Measurements from ENCODE around the gene PSMB3. TPM values are rescaled to one million over a fixed set of nuclear protein-coding genes. Genes with fewer than 3 reads are reported as not detected.

Gene PSMB3
- 366 and 441 TPM in 2 replicates for total RNA-seq (2014; rRNA removed)
- Bru-seq, nascent RNA: percentile 72 among the genes with signal in this experiment
- BruChase-seq, experiment 1, labeled RNA remaining after a 6-hour chase: percentile 86 among the genes with signal in this experiment
- percentile 73 among the genes with signal in this experiment for BruChase-seq, experiment 2, labeled RNA remaining after a 2-hour chase
- long read RNA-seq, transcript PSMB3-211 (6 exons, 773 nt): major isoform, 51 of 57 reads
- long read RNA-seq, partial matches to known transcripts: 6 of 57 reads
- long read RNA-seq, other reads (novel, unspliced or antisense): 0 of 57 reads

DNA sequence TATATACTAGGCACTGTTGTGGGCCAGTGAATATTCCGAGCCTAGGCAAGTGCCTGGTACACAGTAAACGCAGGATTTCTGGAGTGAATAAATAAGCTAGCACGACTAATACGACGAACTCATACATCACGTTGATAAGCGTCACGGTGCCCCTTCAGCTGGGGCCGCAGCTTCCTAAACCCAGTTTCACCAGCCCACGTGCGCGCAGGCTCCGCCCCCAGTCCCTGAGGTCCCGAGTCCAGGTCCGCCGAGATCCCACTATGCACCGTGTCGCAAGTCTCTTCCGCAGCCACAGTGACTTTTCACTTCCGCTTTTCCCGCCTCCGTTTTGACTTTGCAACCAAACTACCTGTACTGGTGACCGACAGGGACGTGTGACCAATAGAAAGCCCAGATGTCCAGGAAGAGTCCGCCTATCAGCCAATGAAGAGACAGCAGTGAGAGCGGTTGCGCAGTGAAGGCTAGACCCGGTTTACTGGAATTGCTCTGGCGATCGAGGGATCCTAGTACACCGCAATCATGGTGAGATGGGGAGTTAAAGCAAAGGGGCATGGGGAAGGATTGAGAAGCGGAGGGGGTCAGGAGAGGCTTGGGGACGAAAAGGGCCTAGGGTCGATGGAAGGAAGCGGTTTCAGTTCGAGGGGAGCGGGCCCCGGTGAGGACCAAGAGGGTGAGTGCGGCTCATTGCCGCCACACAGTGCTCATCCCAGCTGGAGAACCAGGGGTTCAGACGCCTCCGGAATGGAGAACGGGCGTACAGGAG is at the start of gene PSMB3:
TSS of gene PSMB3 (plus strand) at position 434 of the 763 bp plus-strand sequence. CDS start at position 520, 86 bp downstream.
- peak within 1 kb of the TSS; percentile 96 for H3K9ac ChIP-seq (ENCODE audit: low read length)
- peak; percentile 98 for DNase-seq
- peak within 1 kb of the TSS; percentile 64 for H3K27ac ChIP-seq (ENCODE audit: low read length)
- TF ChIP-seq EZH2phosphoT487 (IDR thresholded peaks at IDR 0.05; ENCODE audit: borderline replicate concordance, low read length) (no peak), EZH2 (IDR thresholded peaks at IDR 0.05; ENCODE audit: low read length, unreplicated experiment) (no peak)
- TF ChIP-seq, protein P1, sequence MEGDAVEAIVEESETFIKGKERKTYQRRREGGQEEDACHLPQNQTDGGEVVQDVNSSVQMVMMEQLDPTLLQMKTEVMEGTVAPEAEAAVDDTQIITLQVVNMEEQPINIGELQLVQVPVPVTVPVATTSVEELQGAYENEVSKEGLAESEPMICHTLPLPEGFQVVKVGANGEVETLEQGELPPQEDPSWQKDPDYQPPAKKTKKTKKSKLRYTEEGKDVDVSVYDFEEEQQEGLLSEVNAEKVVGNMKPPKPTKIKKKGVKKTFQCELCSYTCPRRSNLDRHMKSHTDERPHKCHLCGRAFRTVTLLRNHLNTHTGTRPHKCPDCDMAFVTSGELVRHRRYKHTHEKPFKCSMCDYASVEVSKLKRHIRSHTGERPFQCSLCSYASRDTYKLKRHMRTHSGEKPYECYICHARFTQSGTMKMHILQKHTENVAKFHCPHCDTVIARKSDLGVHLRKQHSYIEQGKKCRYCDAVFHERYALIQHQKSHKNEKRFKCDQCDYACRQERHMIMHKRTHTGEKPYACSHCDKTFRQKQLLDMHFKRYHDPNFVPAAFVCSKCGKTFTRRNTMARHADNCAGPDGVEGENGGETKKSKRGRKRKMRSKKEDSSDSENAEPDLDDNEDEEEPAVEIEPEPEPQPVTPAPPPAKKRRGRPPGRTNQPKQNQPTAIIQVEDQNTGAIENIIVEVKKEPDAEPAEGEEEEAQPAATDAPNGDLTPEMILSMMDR (conservative IDR thresholded peaks at IDR 0.05; ENCODE audit: low read depth, low read length): no peak
- ChIA-PET CTCF (no interaction called here), POLR2A (ENCODE audit: unreplicated experiment) (interaction anchor here (0.6 kb wide), 1 partner anchor 265 kb away, joined by 3 read pairs; no protein-coding TSS in a partner anchor)
- H3K4me3 ChIP-seq (ENCODE audit: low read length): peak within 1 kb of the TSS; percentile 94
- no peaks in the 10 kb centered on the region for H3K27me3 ChIP-seq (ENCODE audit: low read length)
- H2AFZ ChIP-seq (ENCODE audit: low read length): peak within 1 kb of the TSS; percentile 84
- no peaks in the 10 kb centered on the region for H3F3A ChIP-seq (ENCODE audit: low read length, unreplicated experiment)
- H3K4me2 ChIP-seq (ENCODE audit: low read length): peak within 1 kb of the TSS; percentile 88
- H3K4me1 ChIP-seq (ENCODE audit: insufficient read depth, low read length): peaks cover 16% of the 10 kb centered on the region
- peaks cover 51% of the 10 kb centered on the region for H3K79me2 ChIP-seq (ENCODE audit: low read length)
- H3K9me3 ChIP-seq (ENCODE audit: low read length): no peaks in the 10 kb centered on the region
- intact Hi-C loops (cut with micrococcal nuclease): loop anchor here (2.0 kb wide), 1 partner anchor 46 kb away; the partner anchor contains the start of gene PIP4K2B
- ATAC-seq: peak; percentile 68
- H3K9me2 ChIP-seq (replicated peaks; ENCODE audit: low read length): no peaks in the 10 kb centered on the region
- H3K36me3 ChIP-seq (ENCODE audit: low read depth, low read length): peaks cover 16% of the 10 kb centered on the region
- no TSS peak for BruUV-seq (replicated peaks)
- no peaks in the 10 kb centered on the region for H4K20me1 ChIP-seq (ENCODE audit: low read length)

DNA sequence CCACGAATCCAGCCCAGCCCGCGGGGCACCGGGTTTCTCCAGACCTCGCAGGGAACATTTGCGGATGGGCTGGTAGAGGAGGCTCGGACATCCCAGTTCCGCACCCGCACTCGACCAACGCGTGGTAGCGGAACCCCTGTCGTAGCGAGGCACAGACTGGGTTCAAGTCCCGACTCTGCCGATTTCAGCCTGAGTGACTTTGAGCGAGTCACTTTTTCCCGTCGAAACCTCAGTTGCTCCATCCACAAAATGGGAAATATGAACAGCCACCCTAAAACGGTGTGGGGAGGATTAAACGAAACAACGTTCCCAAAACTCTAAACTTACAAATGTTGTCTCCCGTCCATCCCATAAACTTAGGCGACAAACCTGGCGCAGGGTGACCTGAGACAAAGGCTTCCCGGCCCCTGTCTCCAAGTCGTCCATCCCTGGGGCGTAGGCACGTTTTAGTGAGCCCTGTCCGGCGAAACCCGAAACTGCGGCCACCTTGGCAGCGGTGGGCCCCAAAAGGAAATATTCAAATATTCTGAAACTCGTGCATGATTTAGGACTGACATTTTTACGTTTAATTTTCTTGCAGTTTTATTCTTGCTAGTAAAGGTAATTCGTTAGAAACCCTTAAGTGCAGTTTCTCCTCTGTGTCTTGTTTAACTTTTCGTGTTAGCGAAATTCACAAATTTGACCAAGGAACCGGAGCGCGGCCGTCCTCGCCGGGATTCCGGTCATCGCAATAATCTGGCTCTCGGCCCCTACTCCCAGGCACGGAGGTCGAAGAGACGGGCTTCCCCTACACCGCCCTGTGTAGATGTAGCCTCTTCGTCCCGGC is 49.4 kb upstream of the PSMB3 start:
- H3K27me3 ChIP-seq (ENCODE audit: low read length): no peaks in the 10 kb centered on the region
- POLR2A ChIA-PET (ENCODE audit: unreplicated experiment): no interaction called here
- BruUV-seq (replicated peaks): TSS peak; percentile 26
- CTCF ChIA-PET: no interaction called here
- peak overlapping the region; percentile 27 for H3K27ac ChIP-seq (ENCODE audit: low read length)
- H3K9me2 ChIP-seq (replicated peaks; ENCODE audit: low read length): no peaks in the 10 kb centered on the region
- no peaks in the 10 kb centered on the region for H3F3A ChIP-seq (ENCODE audit: low read length, unreplicated experiment)
- no peaks in the 10 kb centered on the region for H3K36me3 ChIP-seq (ENCODE audit: low read depth, low read length)
- H3K9ac ChIP-seq (ENCODE audit: low read length): peak overlapping the region; percentile 80
- TF ChIP-seq EZH2phosphoT487 (IDR thresholded peaks at IDR 0.05; ENCODE audit: borderline replicate concordance, low read length): no peak
- TF ChIP-seq, protein P1 (conservative IDR thresholded peaks at IDR 0.05; ENCODE audit: low read depth, low read length): no peak
- no peak for TF ChIP-seq EZH2 (IDR thresholded peaks at IDR 0.05; ENCODE audit: low read length, unreplicated experiment)
- DNase-seq (peak; percentile 14), ATAC-seq (no peak)
- peaks cover 33% of the 10 kb centered on the region for H3K79me2 ChIP-seq (ENCODE audit: low read length)
- no peaks in the 10 kb centered on the region for H3K9me3 ChIP-seq (ENCODE audit: low read length)
- intact Hi-C loops (cut with micrococcal nuclease): no loop called here
- H3K4me1 ChIP-seq (ENCODE audit: insufficient read depth, low read length): peaks cover 28% of the 10 kb centered on the region
- H3K4me3 ChIP-seq (ENCODE audit: low read length): peak overlapping the region; percentile 92
- H4K20me1 ChIP-seq (ENCODE audit: low read length): no peaks in the 10 kb centered on the region
- peak overlapping the region; percentile 97 for H2AFZ ChIP-seq (ENCODE audit: low read length)
- peak overlapping the region; percentile 95 for H3K4me2 ChIP-seq (ENCODE audit: low read length)

Data from PC-3 (cell line).